AG10803 (cell line): ENCODE data around the gene ARHGAP18.
A peak's percentile ranks its signal among the peaks of the same experiment; 100 is the strongest.

Source experiments
- DNase-seq: peaks from one replicate; pipeline ENCODE4 v3.0.0; 2010; ENCODE audit warnings: low read depth
- H3K4me3 ChIP-seq: 2 replicates; pipeline ENCODE4 v1.5.1; 2011; ENCODE audit warnings: mild to moderate bottlenecking, low read length, control low read depth
- CTCF ChIP-seq: conservative IDR thresholded peaks from 2 replicates; pipeline ENCODE4 v1.5.1; 2011; ENCODE audit warnings: mild to moderate bottlenecking, low read length, control low read depth, inconsistent platforms

The ARHGAP18 gene

GRCh38 chr6:129709769-129710449, at the start of gene ARHGAP18:
TSS of gene ARHGAP18 (minus strand) at chr6:129710177. CDS start at chr6:129710136, 41 bp downstream.
- peak within 1 kb of the TSS; percentile 78 for H3K4me3 ChIP-seq
- TF ChIP-seq CTCF: no peak
- peak; percentile 91 for DNase-seq

- no peak for TF ChIP-seq CTCF
- DNase-seq: no peak
- no peak overlapping the region for H3K4me3 ChIP-seq
Observed at GRCh38 chr6:129755787-129756186, 45.8 kb upstream of the ARHGAP18 start.

- DNase-seq: no peak
- no peak overlapping the region for H3K4me3 ChIP-seq
- TF ChIP-seq CTCF: no peak
Observed at GRCh38 chr6:129754750-129755149, 44.8 kb upstream of the ARHGAP18 start.

- H3K4me3 ChIP-seq: no peak overlapping the region
- DNase-seq: peak; percentile 69
- no peak for TF ChIP-seq CTCF
Observed at GRCh38 chr6:129753422-129753821, 43.4 kb upstream of the ARHGAP18 start.

- no peak for DNase-seq
- TF ChIP-seq CTCF: no peak
- no peak overlapping the region for H3K4me3 ChIP-seq
Observed at GRCh38 chr6:129751384-129751783, 41.4 kb upstream of the ARHGAP18 start.

GRCh38 chr6:129750360-129750759, 40.4 kb upstream of the ARHGAP18 start:
- no peak overlapping the region for H3K4me3 ChIP-seq
- no peak for DNase-seq
- no peak for TF ChIP-seq CTCF

GRCh38 chr6:129749749-129750120, 39.8 kb upstream of the ARHGAP18 start:
- DNase-seq: peak; percentile 90

More at GRCh38 chr6:129749749-129750120, 39.8 kb upstream of the ARHGAP18 start:
- no peak for TF ChIP-seq CTCF
- H3K4me3 ChIP-seq: no peak overlapping the region
